Mesothelial cell of epicardium (in vitro differentiated cells): Measurements from ENCODE around the gene NPEPL1. TPM values are rescaled to one million over a fixed set of nuclear protein-coding genes. Genes with fewer than 3 reads are reported as not detected.
A peak's percentile ranks its signal among the peaks of the same experiment; 100 is the strongest.

ENCODE experiments used
- DNase-seq, 2 experiments: peaks; one replicate each; pipeline ENCODE4 v3.0.0; 2021; ENCODE audit warnings: low spot score in 2 of 2; ENCODE audit not compliant: unreplicated experiment in 2 of 2
- H3K27ac Mint-ChIP-seq: 2 replicates; pipeline ENCODE4 v1.8.0; 2021; ENCODE audit warnings: mixed read lengths
- H3K27me3 Mint-ChIP-seq: 2 replicates; pipeline ENCODE4 v1.8.0; 2021; ENCODE audit warnings: low read depth, mixed read lengths
- H3K36me3 Mint-ChIP-seq: 2 replicates; pipeline ENCODE4 v1.8.0; 2021; ENCODE audit warnings: mixed read lengths
- H3K4me1 Mint-ChIP-seq: 2 replicates; pipeline ENCODE4 v1.8.0; 2021; ENCODE audit warnings: mixed read lengths
- H3K4me3 Mint-ChIP-seq: 2 replicates; pipeline ENCODE4 v1.8.0; 2021; ENCODE audit warnings: mild to moderate bottlenecking, moderate library complexity, mixed read lengths
- H3K9me3 Mint-ChIP-seq: 2 replicates; pipeline ENCODE4 v1.8.0; 2021; ENCODE audit warnings: mixed read lengths
- total RNA-seq: library from RNA; stranded (reverse); gene quantifications from 3 replicates; pipeline ENCODE4 v1.2.1, GENCODE V29; 2021
- TF ChIP-seq, protein P1 (sequence below): fragments of 200-600 bp; sonication (generic); IDR thresholded peaks from one replicate; pipeline ENCODE4 v1.5.0; 2021; ENCODE audit warnings: antibody characterized with exemption; ENCODE audit not compliant: unreplicated experiment

The NPEPL1 gene
- total RNA-seq, 1 donor from 2014 or later, result 65.8 TPM

DNA sequence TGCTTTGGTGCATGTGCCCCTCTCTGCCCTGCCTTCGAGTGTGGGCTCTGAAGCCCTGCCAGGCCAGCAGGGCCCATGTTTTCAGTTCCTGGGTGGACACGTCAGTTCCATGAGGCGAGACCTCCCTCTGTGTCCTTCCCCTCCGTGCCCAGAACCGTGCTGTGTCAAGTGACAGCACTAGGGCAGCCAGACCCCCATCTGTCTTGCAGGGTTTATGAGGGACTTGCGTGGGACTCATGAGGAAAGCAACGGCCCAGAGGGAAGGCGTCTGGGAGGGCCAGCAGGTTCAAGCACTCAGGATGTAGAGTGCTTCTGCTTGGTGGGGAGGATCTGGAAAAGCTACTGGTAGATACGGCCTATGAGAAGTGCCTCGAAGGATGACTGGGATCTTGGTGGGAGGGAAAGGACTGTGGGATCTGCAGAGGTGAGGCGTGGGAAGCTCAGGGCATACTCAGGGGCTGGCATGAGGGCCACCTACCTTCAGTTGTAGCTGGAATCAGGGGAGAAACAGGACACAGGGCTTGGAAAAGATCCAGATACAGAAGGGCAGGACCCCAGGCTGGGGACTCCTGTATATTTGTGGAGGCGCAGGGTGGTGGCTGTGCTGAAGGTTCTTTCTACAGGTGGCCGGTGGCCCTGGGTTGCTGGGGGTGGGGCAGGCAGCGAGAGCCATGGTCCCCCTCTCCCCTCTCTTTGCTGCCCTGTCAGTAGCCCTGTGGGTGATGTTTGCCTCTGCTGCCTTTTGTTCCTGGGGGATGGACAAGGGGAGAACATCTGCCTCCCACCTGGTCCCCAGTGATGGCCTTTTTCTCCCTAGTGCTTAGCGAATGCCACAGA is 5.5 kb downstream of the NPEPL1 start:
- no peak overlapping the region for H3K27ac Mint-ChIP-seq
- H3K36me3 Mint-ChIP-seq, result peaks cover 27% of the 10 kb centered on the region
- no peak for DNase-seq
- H3K4me1 Mint-ChIP-seq, result peaks cover 20% of the 10 kb centered on the region
- no peaks in the 10 kb centered on the region for H3K27me3 Mint-ChIP-seq
- H3K9me3 Mint-ChIP-seq, result no peaks in the 10 kb centered on the region
- H3K4me3 Mint-ChIP-seq, result no peak overlapping the region
- TF ChIP-seq, protein P1, sequence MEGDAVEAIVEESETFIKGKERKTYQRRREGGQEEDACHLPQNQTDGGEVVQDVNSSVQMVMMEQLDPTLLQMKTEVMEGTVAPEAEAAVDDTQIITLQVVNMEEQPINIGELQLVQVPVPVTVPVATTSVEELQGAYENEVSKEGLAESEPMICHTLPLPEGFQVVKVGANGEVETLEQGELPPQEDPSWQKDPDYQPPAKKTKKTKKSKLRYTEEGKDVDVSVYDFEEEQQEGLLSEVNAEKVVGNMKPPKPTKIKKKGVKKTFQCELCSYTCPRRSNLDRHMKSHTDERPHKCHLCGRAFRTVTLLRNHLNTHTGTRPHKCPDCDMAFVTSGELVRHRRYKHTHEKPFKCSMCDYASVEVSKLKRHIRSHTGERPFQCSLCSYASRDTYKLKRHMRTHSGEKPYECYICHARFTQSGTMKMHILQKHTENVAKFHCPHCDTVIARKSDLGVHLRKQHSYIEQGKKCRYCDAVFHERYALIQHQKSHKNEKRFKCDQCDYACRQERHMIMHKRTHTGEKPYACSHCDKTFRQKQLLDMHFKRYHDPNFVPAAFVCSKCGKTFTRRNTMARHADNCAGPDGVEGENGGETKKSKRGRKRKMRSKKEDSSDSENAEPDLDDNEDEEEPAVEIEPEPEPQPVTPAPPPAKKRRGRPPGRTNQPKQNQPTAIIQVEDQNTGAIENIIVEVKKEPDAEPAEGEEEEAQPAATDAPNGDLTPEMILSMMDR, result no peak

DNA sequence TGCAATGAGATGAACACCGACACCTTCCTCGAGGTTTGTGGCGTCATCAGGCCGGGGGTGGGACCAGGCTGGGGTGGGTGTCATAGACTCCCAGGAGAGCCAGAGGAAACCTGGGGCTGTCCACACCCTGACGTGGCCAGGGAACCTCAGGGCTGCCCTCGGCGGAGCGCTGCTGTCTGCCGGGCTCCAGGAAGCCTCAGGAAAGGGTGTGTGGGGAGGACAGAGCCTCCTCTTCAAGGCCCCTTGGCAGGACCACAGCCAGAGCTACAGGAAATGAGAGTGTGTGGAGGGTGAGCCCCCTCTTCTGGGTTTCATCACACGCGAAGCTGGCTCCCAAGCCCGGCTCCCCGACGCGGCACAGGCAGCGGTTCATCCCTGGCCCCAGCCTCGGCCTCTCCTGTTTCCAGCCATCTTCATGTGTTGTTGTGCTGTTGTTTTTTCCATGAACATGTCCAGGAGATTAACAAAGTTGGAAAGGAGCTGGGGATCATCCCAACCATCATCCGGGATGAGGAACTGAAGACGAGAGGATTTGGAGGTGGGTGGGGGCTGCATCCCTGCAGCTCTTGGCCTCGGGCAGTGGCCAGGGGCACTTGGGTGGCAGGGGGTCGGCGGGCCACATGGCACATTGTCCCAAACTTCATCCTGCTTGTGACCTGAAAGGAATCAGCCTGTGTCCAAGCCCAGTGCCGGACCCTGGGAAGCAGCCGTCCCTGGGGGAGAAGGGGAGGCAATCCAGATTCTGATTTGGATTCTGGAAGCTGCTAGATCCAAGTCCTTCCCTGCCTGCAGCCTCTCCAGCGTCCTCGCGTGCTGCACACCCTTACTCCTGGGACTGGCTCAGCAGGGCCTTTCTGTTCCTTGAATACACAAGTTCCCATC is 6.4 kb downstream of the NPEPL1 start:
- TF ChIP-seq, protein P1, result no peak
- no peak overlapping the region for H3K27ac Mint-ChIP-seq

DNA sequence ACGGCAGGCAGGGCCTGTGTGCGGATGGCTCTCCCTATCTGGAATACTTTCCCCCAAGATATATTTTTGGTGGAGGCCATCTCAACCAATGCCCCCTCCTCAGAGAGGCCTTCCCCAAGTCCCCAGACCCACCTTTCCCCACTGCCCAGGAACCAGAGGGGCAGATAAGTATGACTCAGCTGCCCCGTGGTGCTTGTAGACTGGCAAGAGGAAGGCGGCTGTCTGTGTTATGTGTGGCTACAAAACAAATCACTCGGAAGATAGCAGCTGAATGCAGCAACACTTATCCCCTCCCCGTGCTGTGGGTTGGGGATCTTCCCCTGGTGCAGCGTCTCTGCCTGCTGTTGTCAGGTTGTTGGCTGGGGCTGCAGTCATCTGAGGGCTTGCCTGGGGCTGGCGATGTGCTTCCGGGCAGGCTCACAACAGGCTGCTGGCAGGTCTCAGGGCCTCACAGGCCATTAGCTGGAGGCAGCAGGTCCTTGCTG is 7.1 kb downstream of the NPEPL1 start:
- H3K4me1 Mint-ChIP-seq, result peaks cover 9% of the 10 kb centered on the region
- H3K36me3 Mint-ChIP-seq, result peaks cover 42% of the 10 kb centered on the region
- H3K4me3 Mint-ChIP-seq, result no peak overlapping the region
- H3K27ac Mint-ChIP-seq, result no peak overlapping the region
- H3K27me3 Mint-ChIP-seq, result no peaks in the 10 kb centered on the region
- H3K9me3 Mint-ChIP-seq, result peaks cover 3% of the 10 kb centered on the region
- DNase-seq, result no peak
- TF ChIP-seq, protein P1, result no peak

More for the DNA sequence above, 6.4 kb downstream of the NPEPL1 start:
- Mint-ChIP-seq H3K9me3 (no peaks in the 10 kb centered on the region), H3K36me3 (peaks cover 36% of the 10 kb centered on the region), H3K27me3 (no peaks in the 10 kb centered on the region), H3K4me1 (peaks cover 13% of the 10 kb centered on the region), H3K4me3 (no peak overlapping the region)
- DNase-seq, result no peak

DNA sequence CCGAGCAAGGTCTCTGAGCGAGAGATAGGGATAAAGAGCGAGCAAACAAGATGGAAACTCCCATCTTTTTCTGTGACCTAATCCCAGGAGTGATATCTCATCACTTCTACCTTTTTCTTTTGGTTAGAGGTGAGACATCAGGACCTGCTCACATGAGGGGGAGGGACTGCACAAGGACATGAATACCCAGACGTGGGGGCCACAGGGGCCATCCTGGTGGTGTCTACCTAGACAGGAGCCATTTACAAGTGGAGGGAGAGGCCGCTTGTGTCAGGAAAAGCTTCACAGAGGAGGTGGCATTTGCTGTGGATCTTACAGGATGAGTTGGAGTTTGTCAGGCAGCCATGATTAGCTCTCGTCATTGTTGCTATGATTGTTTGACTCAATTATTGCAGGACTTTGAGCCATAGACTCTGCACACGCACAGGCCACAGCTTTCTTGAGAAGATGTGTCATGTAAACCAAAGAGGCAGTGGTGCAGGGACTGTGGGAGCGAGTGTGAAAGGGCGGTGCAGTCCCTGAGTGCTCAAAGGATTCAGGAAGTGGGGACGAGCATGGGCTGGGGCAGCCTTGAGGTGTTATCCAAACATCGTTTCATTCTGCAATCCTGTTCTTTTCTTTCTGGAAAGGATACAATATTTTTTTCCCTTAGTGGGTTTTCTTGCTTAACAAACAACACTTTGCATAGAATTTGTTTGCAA is 7.7 kb downstream of the NPEPL1 start:
- TF ChIP-seq, protein P1, result no peak
- DNase-seq, result peak in 1 of 2 experiments; percentile 28
- peaks cover 9% of the 10 kb centered on the region for H3K4me1 Mint-ChIP-seq
- H3K36me3 Mint-ChIP-seq, result peaks cover 48% of the 10 kb centered on the region
- peaks cover 4% of the 10 kb centered on the region for H3K9me3 Mint-ChIP-seq
- no peak overlapping the region for H3K4me3 Mint-ChIP-seq
- no peak overlapping the region for H3K27ac Mint-ChIP-seq
- no peaks in the 10 kb centered on the region for H3K27me3 Mint-ChIP-seq

DNA sequence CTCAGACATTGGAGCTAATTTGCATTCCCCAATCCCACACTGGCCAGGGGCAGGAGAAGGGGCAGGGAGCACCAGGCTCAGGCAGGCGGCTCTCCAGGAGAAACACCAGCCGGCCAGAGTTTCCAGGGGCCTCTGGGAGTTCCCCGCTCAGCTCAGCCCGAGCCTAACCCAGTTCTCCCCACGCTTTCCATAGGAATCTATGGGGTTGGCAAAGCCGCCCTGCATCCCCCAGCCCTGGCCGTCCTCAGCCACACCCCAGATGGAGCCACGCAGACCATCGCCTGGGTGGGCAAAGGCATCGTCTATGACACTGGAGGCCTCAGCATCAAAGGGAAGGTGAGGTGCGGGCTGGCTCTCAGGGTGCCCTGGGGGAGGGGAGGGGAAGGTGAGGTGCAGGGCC is 8.2 kb downstream of the NPEPL1 start:
- Mint-ChIP-seq H3K27ac (no peak overlapping the region), H3K27me3 (no peaks in the 10 kb centered on the region), H3K4me3 (no peak overlapping the region), H3K36me3 (peaks cover 53% of the 10 kb centered on the region), H3K4me1 (peaks cover 9% of the 10 kb centered on the region), H3K9me3 (peaks cover 4% of the 10 kb centered on the region)
- TF ChIP-seq, protein P1, result no peak
- peak in 1 of 2 experiments; percentile 17 for DNase-seq
